Loucy (cell line): ENCODE data around the gene PDE11A.

Experiments used
- H2AFZ ChIP-seq: fragments of 200-600 bp; sonication (generic); 2 replicates; pipeline ENCODE4 v1.6.0; 2016; ENCODE audit warnings: antibody characterized with exemption, mild to moderate bottlenecking, low read length, moderate library complexity
- H3F3A ChIP-seq: fragments of 200-600 bp; 2 replicates; pipeline ENCODE4 v1.6.0; 2016; ENCODE audit warnings: antibody characterized with exemption, low read depth, mild to moderate bottlenecking
- H3K27me3 ChIP-seq: fragments of 200-600 bp; sonication (generic); 2 replicates; pipeline ENCODE4 v1.6.1; 2014; ENCODE audit warnings: low read length, mild to moderate bottlenecking; ENCODE audit not compliant: insufficient read depth, poor library complexity, severe bottlenecking
- H3K36me3 ChIP-seq: fragments of 200-600 bp; sonication (generic); 2 replicates; pipeline ENCODE4 v1.6.1; 2016; ENCODE audit warnings: low read length; ENCODE audit not compliant: insufficient read depth
- H3K4me1 ChIP-seq: fragments of 200-600 bp; sonication (generic); 2 replicates; pipeline ENCODE4 v1.5.1; 2014; ENCODE audit warnings: low read length, mild to moderate bottlenecking; ENCODE audit not compliant: insufficient read depth, poor library complexity, severe bottlenecking
- H3K4me2 ChIP-seq: fragments of 200-600 bp; sonication (generic); 2 replicates; pipeline ENCODE4 v1.6.0; 2014; ENCODE audit warnings: antibody characterized with exemption, low read length, low read depth, mild to moderate bottlenecking; ENCODE audit not compliant: poor library complexity, severe bottlenecking
- H3K4me3 ChIP-seq: fragments of 200-600 bp; sonication (generic); 2 replicates; pipeline ENCODE4 v1.5.1; 2014; ENCODE audit warnings: low read length, mild to moderate bottlenecking, mixed read lengths; ENCODE audit not compliant: poor library complexity, severe bottlenecking
- H3K79me2 ChIP-seq: fragments of 200-600 bp; sonication (generic); 2 replicates; pipeline ENCODE4 v1.6.1; 2014; ENCODE audit warnings: low read length; ENCODE audit not compliant: insufficient read depth
- H3K9ac ChIP-seq: fragments of 200-600 bp; sonication (generic); 2 replicates; pipeline ENCODE4 v1.6.0; 2014; ENCODE audit warnings: mild to moderate bottlenecking, low read depth, low read length, moderate library complexity; ENCODE audit not compliant: poor library complexity, severe bottlenecking
- H3K9me2 ChIP-seq: fragments of 200-600 bp; sonication (generic); replicated peaks from 2 replicates; pipeline ENCODE4 v1.6.1; 2016; ENCODE audit warnings: low read depth, low read length, mixed read lengths
- H3K9me3 ChIP-seq: fragments of 200-600 bp; sonication (generic); 2 replicates; pipeline ENCODE4 v1.6.1; 2014; ENCODE audit warnings: mild to moderate bottlenecking, antibody characterized with exemption, low read length, low read depth; ENCODE audit not compliant: insufficient read depth
- H4K20me1 ChIP-seq: fragments of 200-600 bp; sonication (generic); 2 replicates; pipeline ENCODE4 v1.6.0; 2014; ENCODE audit warnings: antibody characterized with exemption, low read length, mild to moderate bottlenecking; ENCODE audit not compliant: insufficient read depth, poor library complexity, severe bottlenecking
- CTCF ChIP-seq: fragments of 200-600 bp; sonication (generic); conservative IDR thresholded peaks from 2 replicates; pipeline ENCODE4 v1.5.1; 2014; ENCODE audit warnings: mild to moderate bottlenecking, antibody characterized with exemption, low read length
- EZH2phosphoT487 ChIP-seq: fragments of 200-600 bp; IDR thresholded peaks from 2 replicates; pipeline ENCODE4 v1.6.1; 2018; ENCODE audit warnings: antibody characterized with exemption, mild to moderate bottlenecking, moderate library complexity, borderline replicate concordance

PDE11A gene

DNA sequence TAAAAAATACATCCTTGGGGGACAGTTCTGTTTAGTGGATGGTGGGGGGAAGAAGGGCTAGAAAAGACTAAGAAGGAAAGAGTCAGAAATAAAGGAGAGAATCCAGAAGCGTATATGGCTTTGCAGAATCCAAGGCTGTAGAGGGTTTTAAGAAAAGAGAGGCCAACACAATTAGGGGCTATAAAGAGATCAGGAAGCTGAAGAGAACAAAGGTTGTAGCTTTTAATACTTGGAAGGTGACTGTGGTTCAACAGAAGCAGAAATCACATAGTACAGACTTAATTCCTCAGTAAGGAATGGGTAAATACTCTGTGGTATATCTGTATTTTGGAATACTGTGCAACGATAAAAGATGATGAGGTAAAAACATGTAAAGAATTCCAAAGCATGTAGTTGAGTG lies 393.6 kb downstream of the PDE11A start:
- TF ChIP-seq EZH2phosphoT487 (no peak), CTCF (no peak)
- H3F3A ChIP-seq, result no peaks in the 10 kb centered on the region
- no peaks in the 10 kb centered on the region for H3K79me2 ChIP-seq
- no peaks in the 10 kb centered on the region for H3K27me3 ChIP-seq
- peak overlapping the region; percentile 42 for H3K4me2 ChIP-seq
- no peaks in the 10 kb centered on the region for H3K36me3 ChIP-seq
- H4K20me1 ChIP-seq, result no peaks in the 10 kb centered on the region
- peak overlapping the region; percentile 26 for H3K9ac ChIP-seq
- peaks cover 47% of the 10 kb centered on the region for H3K4me1 ChIP-seq
- peak overlapping the region; percentile 82 for H2AFZ ChIP-seq
- no peak overlapping the region for H3K4me3 ChIP-seq
- no peaks in the 10 kb centered on the region for H3K9me3 ChIP-seq
- no peaks in the 10 kb centered on the region for H3K9me2 ChIP-seq

DNA sequence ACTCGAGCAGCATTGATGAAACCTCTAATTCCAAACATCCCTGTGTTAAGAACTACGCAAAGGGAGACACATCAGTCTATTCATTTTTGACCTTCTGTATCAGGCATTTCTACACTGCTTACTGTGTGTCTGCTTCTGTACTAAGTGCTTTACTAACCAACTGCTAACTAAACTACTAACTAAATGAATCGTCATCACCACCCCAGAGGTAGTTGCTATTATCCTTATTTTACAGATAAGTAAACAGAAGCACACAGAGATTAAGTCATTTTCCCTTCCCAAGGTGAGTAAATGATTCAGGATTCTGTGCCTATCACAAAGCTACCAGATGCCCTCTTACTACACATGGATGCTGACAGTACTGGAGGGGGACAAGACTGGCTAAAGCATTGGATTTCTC lies 395.9 kb downstream of the PDE11A start:
- H3F3A ChIP-seq, result no peaks in the 10 kb centered on the region

GRCh38 chr2:177675825-177676224 lies 396.8 kb downstream of the PDE11A start:
- Histone ChIP-seq H3K9me3 (no peaks in the 10 kb centered on the region), H3K27me3 (no peaks in the 10 kb centered on the region), H3K36me3 (no peaks in the 10 kb centered on the region), H2AFZ (peak overlapping the region; percentile 70), H3K4me1 (peaks cover 59% of the 10 kb centered on the region), H3K4me3 (no peak overlapping the region), H3F3A (no peaks in the 10 kb centered on the region), H3K79me2 (no peaks in the 10 kb centered on the region), H3K4me2 (no peak overlapping the region), H3K9me2 (no peaks in the 10 kb centered on the region), H3K9ac (no peak overlapping the region), H4K20me1 (no peaks in the 10 kb centered on the region)
- TF ChIP-seq CTCF (no peak), EZH2phosphoT487 (no peak)

More for the DNA sequence above, 395.9 kb downstream of the PDE11A start:
- H4K20me1 ChIP-seq, result no peaks in the 10 kb centered on the region
- no peaks in the 10 kb centered on the region for H3K36me3 ChIP-seq
- no peak overlapping the region for H3K4me3 ChIP-seq
- H3K79me2 ChIP-seq, result no peaks in the 10 kb centered on the region
- TF ChIP-seq EZH2phosphoT487 (no peak), CTCF (no peak)
- peak overlapping the region; percentile 70; the same call in 1 of the 2 replicates for H2AFZ ChIP-seq
- no peak overlapping the region for H3K4me2 ChIP-seq
- peaks cover 53% of the 10 kb centered on the region for H3K4me1 ChIP-seq
- H3K9ac ChIP-seq, result no peak overlapping the region
- H3K27me3 ChIP-seq, result no peaks in the 10 kb centered on the region
- no peaks in the 10 kb centered on the region for H3K9me2 ChIP-seq
- no peaks in the 10 kb centered on the region for H3K9me3 ChIP-seq
